ENCODE data around the gene APOM.

- TF ChIP-seq EZH2 (IDR thresholded peaks at IDR 0.05; ENCODE audit: borderline replicate concordance, low read length) (no peak), CTCF (conservative IDR thresholded peaks at IDR 0.05 in 1 of 2, IDR thresholded peaks at IDR 0.05 in 1 of 2; ENCODE audit: extremely low read depth in 1 of 2, insufficient read depth in 1 of 2, low read depth in 1 of 2, low read length in 2 of 2) (no peak)
These were observed 8.5 kb downstream of the APOM start for GRCh38 chr6:31663961-31664789.

Data from mammary epithelial cell (primary cell).